OCI-LY7 (cell line): ENCODE measurements around the gene PDHX.

ENCODE experiments used
- CTCF ChIP-seq: fragments of 200-600 bp; sonication (generic); conservative IDR thresholded peaks from 2 replicates; pipeline ENCODE4 v1.5.1; 2014; ENCODE audit warnings: mild to moderate bottlenecking, antibody characterized with exemption, low read length, moderate library complexity, mixed read lengths
- EZH2phosphoT487 ChIP-seq: fragments of 200-600 bp; sonication (generic); IDR thresholded peaks from 2 replicates; pipeline ENCODE4 v1.6.1; 2018; ENCODE audit warnings: low read depth, borderline replicate concordance, mild to moderate bottlenecking, mixed run types, antibody characterized with exemption, low read length, moderate library complexity, mixed read lengths

GRCh38 chr11:34944692-34945091, 28.3 kb downstream of the PDHX start:
- TF ChIP-seq CTCF (no peak), EZH2phosphoT487 (no peak)
